GM19043 (cell line): Measurements from ENCODE around the gene NCBP2.

ENCODE experiments used
- ATAC-seq: cut with Tn5 transposase; IDR thresholded peaks from one replicate; pipeline ENCODE4 v1.9.1; 2021; ENCODE audit warnings: low read depth; ENCODE audit not compliant: unreplicated experiment

The NCBP2 gene

DNA sequence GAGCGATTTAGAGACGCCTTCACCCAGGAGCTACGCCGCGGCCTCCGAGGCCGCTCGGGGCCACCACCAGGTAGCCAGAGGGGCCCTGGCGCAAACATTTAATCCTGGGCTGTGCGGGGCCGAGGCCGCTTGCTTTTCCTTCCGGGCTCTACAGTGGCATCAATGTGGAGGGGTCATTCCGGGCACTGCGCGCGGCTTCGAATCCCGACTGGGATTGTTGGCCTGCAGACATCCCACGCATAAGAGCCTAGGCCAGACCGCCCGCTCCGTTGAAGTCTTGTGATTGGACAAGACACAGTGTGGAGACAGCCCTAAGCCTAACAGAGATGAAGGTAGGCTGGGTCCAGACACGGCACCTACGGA, 568 bp upstream of the NCBP2 start:
- peak; percentile 1 for ATAC-seq

DNA sequence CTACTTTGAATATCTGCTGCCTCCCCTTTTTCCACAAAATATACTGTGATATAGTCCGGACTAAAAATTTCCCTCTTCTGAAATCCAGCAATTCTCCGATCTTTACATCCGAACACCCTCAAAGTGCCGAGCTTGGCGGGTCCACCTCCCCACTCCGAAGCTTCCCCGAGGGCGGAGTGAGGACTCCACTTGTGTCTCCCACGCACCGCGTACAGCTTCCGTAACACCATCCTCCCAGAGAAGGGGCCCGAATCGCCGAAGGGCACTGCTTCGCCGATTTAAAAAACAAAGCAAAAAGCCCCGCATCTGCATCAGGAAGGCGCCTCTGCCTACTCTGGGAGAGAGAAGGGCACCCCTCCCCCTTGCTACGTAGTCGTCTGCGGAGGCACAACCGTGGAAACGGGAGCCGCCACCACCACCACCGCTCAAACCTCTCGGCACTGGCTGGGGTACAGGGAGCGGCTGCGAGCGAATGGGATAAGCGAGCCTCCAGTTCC, 551 bp downstream of the NCBP2 start:
- ATAC-seq, result peak; percentile 19

DNA sequence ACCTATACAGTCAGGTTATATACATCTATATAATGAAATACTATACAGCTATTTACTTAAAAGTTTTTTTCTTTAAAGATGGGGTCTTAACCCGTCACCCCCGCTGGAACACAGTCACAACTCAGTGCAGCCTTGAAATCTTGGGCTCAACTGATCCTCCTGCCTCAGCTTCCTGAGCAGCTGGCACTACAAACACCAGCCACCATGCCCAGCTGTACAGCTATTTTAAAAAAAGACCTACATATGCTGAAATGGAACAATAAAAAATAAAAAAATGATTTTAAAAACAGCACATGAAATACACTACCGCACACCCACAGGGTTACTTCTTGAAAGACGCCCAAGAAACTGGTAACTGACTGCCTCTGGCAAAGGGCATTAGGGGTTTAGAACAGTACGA, 3.8 kb downstream of the NCBP2 start:
- ATAC-seq, result no peak

DNA sequence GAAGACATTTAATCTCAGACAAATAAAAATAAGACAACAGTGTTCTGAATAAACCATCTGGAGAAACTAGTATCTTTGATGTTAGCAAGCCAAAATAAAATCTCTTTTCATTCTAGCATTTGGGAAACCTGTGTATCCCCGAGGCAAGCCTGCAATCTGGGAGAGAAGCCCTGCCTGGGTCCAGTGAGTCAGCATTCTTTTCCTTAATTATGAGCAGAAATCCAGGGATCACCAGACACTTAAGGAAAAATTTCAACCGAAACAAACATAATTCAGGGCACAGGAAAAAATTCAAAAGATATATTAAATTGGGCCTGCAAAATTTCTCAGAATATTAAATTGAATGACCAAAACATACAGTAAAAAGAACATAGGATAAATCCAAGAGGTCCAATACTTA, 4.2 kb downstream of the NCBP2 start:
- ATAC-seq, result no peak

DNA sequence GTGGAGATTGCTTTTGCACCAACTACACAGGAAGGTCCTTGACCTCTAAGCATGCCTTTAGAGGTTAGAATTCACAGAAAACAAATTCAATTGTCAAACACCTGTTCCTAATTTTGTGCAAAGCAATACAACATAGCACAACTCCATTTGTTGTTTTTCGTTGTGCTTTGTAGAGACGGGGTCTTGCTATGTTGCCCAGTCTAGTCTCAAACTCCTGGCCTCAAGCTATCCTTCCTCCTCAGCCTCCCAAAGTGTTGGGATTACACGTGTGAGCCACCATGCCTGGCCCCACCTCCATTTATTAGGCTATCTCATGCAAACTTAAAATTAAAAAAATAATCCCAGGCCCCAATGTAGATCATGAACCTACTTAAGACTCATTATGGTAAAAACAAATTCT, 6.0 kb downstream of the NCBP2 start:
- no peak for ATAC-seq

DNA sequence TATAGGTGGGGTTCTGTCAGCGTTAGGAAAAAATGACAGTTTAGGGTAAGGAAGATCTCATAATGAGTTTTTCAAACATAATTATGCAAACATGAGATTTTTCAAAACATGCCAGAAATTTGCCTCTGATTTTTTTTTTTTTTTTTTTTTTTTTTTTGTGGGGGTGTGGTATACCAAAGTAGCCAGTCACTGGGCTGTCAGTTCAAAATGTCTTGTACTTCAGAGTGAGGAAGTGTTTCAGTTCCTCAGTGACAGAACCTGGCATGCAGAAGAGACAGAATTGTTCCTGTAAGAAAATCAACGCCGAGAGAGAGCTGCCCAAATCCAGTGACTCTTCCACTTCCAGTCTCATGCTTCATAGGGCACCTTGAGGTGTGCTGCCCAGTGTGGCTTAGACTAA, 9.7 kb downstream of the NCBP2 start:
- no peak for ATAC-seq

DNA sequence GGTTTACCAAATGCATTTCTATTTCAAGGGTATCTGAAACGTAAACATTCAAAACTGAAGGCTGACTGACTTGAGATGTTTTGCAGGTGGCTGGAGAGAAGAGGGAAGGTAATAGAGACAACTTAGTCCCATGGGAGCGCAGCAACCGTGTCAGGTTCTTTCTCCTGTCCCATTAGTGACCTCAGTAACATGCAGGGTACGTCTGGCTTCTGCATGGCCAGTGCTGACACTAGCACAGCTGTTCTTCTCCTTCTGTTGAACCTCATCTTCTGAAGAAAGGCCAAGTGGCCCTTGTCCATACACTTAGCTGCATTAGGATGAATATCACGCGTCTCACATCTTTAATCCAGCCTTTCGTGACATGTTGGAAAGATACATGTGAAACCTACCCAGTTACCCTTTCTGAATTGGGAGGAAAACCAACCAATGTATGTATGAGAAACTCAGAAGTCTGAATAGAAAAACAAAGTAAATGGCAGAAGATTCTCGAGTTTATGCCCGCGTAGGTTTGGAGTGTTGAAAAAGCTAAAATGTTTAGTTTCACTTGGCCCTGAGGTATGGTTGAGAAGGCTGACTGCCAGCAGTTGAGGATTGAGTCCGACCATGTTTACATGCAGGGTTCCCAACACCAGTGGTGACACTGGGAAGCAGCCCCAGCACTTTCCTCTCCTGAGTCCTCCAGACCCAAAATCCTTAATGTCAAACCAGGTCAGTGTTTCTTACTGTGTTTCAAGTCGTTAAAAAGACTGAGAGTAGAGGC, 10.3 kb downstream of the NCBP2 start:
- ATAC-seq, result no peak

DNA sequence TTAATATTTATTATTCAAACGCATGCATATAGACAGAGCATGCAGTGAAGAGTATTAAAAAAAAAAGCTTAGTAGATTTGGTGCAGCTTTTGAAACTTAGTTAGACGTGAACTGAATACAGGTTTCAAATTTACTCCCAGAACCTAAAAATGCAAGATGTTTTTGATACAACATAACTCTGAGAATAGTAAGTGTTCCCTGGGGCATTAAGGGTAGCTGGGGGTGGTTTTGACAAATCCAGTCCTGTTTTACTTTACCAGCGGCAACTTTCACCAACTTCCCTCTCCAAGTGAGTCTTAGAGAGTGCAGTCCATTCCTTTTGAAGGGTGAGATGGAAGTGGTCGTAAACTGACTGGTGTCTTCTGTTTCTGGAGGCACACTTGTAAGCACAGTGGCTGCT, 11.2 kb downstream of the NCBP2 start:
- no peak for ATAC-seq

DNA sequence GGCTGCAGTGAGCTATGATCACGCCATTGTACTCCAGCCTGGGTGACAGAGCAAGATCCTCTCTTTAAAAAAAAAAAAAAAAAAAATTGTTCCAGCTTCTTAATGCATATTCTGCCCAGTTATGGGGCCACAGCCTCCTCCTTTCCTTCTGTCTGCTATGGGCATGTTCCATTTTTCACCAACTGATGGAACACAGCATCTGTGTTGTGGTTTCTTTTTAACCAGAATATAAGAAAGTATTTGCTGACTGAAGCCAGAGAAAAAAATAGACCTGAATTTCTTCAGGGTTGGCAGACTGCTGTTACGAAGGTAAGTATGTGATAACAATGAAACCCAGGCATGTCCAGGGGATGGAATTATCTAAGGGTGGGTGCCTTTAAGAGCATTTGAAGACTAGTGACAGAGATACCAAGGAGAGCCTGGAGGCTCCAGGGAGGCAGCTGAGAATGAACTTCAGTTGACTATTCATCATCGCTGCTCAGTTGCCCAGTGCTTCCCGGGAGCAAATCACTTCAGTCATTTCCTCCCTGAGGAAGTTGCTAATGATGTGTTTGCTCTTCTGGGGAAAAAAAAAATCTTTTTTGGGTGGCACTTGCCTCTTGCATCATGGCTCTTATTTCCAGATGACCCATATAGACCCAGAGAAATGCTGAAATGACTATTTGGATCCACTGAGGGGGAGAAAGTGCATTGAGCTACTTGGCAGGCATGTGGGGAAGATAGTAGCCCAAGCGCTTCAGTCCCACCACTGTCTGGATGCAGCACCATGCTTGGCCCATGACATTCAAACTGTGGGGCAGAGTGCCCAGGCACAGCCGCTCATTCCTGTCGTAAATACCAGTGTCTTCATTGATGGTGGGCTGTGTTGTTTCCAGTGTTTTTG, 14.5 kb downstream of the NCBP2 start:
- no peak for ATAC-seq

DNA sequence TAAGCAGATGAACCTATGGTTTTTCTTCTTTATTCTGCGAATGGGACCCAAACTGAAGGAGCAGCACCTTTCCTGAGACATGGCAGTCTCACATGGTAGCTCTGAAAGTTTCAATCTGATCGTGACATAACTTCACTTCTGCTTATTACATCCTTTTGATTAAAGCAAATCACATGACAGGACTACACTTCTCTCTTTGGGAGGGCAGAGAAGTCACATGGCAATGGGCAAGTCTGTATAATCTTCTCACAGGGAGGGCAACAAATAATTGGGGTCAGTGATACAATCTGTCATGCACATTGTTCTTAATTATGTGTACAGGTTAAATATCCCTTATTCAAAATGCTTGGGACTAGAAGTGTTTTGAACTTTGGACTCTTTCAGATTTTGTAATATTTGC, 21.6 kb downstream of the NCBP2 start:
- ATAC-seq, result no peak

DNA sequence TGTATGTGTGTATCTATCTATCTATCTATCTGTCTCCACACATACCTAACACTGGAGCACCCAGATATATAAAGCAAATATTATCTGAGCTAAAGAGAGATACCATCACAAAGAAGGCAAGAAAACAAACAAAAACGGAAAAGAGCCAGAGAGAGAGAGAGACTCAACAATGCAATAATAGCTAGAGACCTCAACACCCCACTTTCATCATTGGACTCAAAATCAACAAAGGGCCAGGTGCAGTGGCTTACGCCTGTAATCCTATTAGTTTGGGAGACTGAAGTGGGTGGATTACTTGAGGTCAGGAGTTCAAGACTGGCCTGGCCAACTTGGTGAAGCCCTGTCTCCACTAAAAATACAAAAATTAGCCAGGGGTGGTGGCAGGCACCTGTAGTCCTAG, 23.4 kb downstream of the NCBP2 start:
- ATAC-seq, result no peak

DNA sequence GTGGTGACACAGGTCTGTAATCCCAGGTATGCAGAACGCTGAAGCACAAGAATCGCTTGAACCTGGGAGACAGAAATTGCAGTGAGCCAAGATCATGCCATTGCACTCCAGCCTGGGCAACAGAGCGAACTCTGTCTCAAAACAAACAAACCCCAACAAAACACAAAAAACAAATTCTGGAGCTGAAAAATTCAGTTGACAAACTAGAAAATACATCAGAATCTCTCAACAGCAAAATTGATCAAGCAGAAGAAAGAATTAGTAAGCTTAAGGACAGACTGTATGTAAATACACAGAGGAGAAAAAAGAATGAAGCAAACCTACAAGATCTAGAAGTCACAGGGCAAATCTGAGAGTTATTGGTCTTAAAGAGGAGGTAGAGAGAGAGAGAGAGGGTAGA, 25.3 kb downstream of the NCBP2 start:
- ATAC-seq, result no peak

DNA sequence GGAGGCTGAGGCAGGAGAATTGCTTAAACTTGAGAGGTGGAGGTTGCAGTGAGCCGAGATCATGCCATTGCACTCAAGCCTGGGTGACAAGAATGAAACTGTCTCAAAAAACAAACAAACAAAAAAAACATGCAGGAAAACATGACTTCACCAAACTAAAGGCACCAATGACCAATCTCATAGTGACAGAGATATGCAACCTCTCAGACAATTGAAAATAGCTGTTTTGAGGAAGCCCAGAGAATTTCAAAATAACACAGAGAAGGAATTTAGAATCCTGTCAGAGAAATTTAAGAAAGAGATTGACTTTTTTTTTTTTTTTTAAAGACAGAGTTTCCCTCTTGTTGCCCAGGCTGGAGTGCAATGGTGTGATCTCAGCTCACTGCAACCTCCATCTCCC, 26.1 kb downstream of the NCBP2 start:
- no peak for ATAC-seq

DNA sequence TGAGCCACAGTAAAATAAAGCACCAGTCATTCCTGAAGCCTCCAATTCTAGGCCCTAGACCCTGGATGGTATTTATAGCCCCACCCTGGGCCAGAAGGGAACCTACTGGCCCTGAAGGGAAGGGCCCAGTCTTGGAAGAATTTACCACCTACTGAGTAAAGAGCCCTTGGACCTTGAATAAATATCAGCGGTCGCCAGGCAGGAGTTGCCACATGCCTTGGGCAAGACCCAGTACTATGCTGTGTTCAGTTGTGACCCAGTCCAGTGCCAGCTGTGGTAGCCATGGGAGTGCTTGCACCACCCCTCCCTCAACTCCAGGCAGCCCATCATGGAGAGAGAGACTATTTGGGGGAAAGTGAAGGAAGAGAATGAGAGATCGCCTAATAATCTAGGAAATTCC, 27.0 kb downstream of the NCBP2 start:
- no peak for ATAC-seq

DNA sequence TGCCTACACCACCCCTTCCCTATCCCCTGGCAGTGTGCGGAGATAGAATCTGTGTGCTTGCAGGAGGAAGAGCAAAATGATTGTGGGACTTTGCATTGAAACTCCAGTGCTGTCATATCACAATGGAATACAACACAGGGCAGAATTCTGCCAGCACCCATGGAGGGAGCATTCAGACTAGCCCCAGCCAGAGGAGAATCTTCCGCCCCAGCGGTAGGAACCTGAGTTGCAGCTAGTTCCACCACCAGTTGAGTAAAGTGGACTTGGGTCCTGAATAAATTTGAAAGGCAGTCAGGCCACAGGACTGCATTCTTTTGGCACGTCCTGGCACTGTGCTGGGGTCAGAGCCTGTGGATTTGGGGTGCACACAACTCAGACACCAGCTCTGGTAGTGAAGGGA, 27.5 kb downstream of the NCBP2 start:
- no peak for ATAC-seq

DNA sequence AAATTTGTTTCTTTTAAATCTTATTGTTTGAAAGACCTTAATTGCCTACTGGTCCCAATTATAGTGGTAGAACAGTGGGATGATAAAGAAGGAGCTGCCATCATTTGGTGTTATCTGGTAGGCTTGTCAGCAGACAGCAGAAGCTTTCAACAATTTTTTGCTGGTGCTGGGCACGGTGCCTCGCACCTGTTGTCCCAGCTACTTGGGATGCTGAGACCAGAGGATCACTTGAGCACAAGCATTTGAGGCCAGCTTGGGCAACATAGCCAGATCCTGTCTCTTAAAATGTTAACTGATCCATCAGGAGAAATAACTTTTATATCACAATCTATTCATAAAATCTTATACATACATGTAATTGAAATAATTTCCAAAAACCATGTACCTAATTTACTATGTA, 38.6 kb downstream of the NCBP2 start:
- ATAC-seq, result no peak

DNA sequence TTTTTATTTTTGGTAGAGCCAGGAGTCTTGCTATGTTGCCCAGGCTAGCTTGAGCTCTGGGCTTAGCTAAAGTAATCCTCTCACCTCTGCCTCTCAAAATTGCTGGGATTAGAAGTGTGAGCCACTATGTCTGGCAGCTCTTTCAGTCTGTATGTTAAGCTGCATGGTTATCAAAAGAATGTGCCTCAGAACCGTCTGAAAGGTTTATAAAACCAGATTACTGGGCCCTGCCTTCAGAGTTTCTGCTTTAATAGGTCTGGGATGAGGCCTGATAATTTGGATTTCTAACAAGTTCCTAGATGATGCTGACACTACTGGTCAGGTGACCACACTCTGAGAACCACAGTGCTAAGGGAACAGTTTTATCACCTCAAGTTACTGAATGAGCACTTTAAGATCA, 40.0 kb downstream of the NCBP2 start:
- ATAC-seq, result no peak

DNA sequence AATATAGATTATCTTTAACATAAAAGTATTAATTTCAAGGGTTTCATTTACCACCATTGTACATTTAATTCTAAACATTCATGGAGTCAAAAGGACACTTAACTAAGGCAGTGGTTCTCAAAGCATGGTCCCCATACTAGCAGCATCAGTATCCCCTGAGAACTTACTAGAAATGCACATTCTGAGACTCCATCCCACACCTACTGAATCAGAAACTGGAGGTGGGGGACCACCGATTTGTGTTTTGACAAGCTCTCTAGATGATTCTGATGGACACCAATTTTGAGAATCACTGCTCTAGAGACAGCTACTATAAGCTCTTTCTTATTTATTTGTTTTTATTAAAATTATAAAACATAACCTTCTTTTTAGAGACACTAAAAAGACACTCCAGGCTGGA, 40.6 kb downstream of the NCBP2 start:
- ATAC-seq, result no peak

DNA sequence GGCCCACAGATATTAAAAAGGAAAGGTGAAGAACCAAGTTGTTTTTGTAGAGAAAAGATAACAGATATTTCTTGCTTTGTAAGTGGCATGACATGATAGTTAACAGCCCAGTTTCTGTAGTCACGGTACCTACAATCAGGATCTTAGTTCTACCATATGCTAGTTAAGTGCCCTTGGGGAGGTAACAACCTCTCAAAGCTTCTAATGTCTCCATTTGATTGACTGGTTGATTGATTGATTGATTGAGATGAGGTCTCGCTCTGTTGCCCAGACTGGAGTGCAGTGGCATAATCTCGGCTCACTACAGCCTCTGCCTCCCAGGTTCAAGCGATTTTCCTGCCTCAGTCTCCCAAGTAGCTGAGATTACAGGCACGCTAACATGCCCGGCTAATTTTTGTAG, 46.1 kb downstream of the NCBP2 start:
- ATAC-seq, result no peak

DNA sequence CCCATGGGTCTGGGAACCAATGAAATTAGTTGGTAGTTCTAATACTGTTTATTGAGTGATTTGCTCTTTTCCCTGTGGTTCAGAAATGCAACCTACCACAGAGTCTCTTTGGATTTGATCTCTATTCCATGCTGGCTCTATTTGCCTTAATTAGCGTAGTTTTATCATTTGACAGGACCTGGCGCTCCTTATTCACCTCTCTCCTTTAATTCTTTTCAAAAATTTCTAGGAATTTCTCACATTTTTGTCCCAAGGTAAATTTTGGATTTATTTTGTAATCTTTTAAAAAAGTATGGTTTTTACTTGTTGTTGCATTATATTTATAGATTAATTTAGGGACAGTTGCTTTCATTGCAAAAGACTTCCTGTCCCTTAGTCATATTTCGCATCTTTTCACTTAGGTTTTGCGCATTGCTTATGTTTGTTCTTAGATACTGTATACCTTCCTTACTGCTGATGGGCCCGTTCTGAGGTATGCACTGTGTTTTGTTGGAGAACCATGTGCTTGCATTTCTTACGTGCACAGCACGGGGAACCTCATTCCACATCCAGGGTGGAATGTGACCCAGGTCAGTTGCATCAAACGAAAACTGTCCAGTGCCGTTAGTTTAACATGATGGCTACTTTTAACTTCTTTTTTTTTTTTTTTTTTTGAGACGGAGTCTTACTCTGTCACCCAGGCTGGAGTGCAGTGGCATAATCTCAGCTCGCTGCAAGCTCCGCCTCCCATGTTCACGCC, 47.6 kb downstream of the NCBP2 start:
- ATAC-seq, result no peak
